Left lung (tissue), 10 donors: ENCODE data around the gene CFL1. TPM values are rescaled to one million over a fixed set of nuclear protein-coding genes. Genes with fewer than 3 reads are reported as not detected.
A peak's percentile ranks its signal among the peaks of the same experiment; 100 is the strongest.

Experiments
- ATAC-seq: fragments of 200-7000 bp; cut with Tn5 transposase; one replicate; pipeline ENCODE4 v1.9.1; 2020; ENCODE audit warnings: moderate library complexity
- DNase-seq, 4 donors: peaks; one replicate each; pipeline ENCODE4 v3.0.0-alpha.2; 2013 to 2020
- H3K27ac ChIP-seq, 2 donors: fragments of 200-600 bp; sonication (generic) in 1 of 2; one replicate each; pipeline versions ENCODE4 v1.5.0 to v1.8.0; 2020 to 2021
- H3K27me3 ChIP-seq, 2 donors: fragments of 200-600 bp; sonication (generic) in 1 of 2; one replicate each; pipeline versions ENCODE4 v1.5.0 to v1.8.0; 2020 to 2021
- H3K36me3 ChIP-seq, 2 donors: fragments of 200-600 bp; sonication (generic) in 1 of 2; one replicate each; pipeline versions ENCODE4 v1.5.0 to v1.8.0; 2020 to 2021
- H3K4me1 ChIP-seq, 2 donors: fragments of 200-600 bp; one replicate each; pipeline ENCODE4 v1.8.0; 2021
- H3K4me3 ChIP-seq, 2 donors: fragments of 200-600 bp; sonication (generic) in 1 of 2; one replicate each; pipeline versions ENCODE4 v1.5.0 to v1.8.0; 2020 to 2021; ENCODE audit warnings: mild to moderate bottlenecking in 1 of 2
- H3K9me3 ChIP-seq, 2 donors: fragments of 200-600 bp; sonication (generic) in 1 of 2; one replicate each; pipeline versions ENCODE4 v1.5.0 to v1.8.0; 2020 to 2021
- CTCF ChIP-seq, 2 donors: fragments of 200-600 bp; sonication (generic) in 1 of 2; IDR thresholded peaks; one replicate each; pipeline versions ENCODE4 v1.5.0 to v1.8.0; 2021; ENCODE audit warnings: antibody characterized with exemption in 2 of 2
- intact Hi-C, 2 donors: fragments of 100-400 bp; cut with DNase I; formaldehyde crosslinking; loops; one replicate each; pipeline versions ENCODE4 v1.11.2 to v1.14.2; 2022
- polyA plus RNA-seq, 6 donors: library from polyadenylated mRNA; unstranded; fragments of 120-200 nt; gene quantifications; one replicate each; pipeline ENCODE4 v1.2.1, GENCODE V29; 2013; ENCODE audit not compliant: insufficient read length in 6 of 6
- total RNA-seq, 2 donors: library from RNA; stranded (reverse); fragmentation: NEBNext Ultra II Directional; extraction: Animal tissue kit (Norgen Biotek cat#: 25700); gene quantifications; one replicate each; pipeline ENCODE4 v1.2.1, GENCODE V29; 2021
- donor health status: DM: no; HTN: yes; CAD: no.
- donor health status: DM: no; HTN: no; CAD: no.

The CFL1 gene
- total and polyA plus RNA-seq, 8 donors: 599 to 1,162 (median 777) TPM

DNA sequence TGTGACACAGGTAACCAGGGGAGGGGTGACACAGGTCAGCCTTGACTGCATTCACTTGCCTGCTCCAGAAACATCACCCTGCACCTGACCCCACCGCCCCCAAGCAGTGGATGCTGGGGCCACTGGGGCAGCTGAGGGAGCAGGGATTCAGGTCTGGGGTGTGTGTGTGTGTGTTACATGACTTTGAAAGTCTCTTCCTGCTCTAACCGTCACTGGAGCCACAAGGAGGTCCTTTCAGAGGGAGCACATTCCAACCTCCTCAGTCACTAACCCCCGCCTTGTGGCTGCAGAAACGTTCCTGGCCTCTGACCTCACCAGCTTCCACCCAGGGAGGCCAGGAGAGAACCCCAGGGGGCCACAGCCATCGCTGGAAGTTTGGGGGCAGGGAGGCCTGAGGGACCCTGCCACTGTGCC lies 45.1 kb upstream of the CFL1 start:
- peaks cover 0 to 7% of the 10 kb centered on the region in 2 donors for H3K27me3 ChIP-seq
- H3K4me3 ChIP-seq: no peak overlapping the region
- TF ChIP-seq CTCF (IDR thresholded peaks at IDR 0.05): no peak
- DNase-seq: no peak
- no peaks in the 10 kb centered on the region for H3K36me3 ChIP-seq
- H3K9me3 ChIP-seq: no peaks in the 10 kb centered on the region
- intact Hi-C loops: no loop called here
- peak; percentile 15 for ATAC-seq
- no peak overlapping the region for H3K27ac ChIP-seq
- H3K4me1 ChIP-seq: peaks cover 9 to 25% of the 10 kb centered on the region in 2 donors

GRCh38 chr11:65900899-65901180 lies 42.9 kb upstream of the CFL1 start:
- peaks cover 0 to 7% of the 10 kb centered on the region in 2 donors for H3K27me3 ChIP-seq
- peak overlapping the region in 1 of 2 donors; percentile 70 for H3K4me3 ChIP-seq
- DNase-seq (no peak), ATAC-seq (no peak)
- peaks cover 9 to 42% of the 10 kb centered on the region in 2 donors for H3K4me1 ChIP-seq
- no peak for TF ChIP-seq CTCF (IDR thresholded peaks at IDR 0.05)
- H3K36me3 ChIP-seq: peaks cover 0 to 13% of the 10 kb centered on the region in 2 donors
- intact Hi-C loops: no loop called here
- H3K9me3 ChIP-seq: no peaks in the 10 kb centered on the region
- peak overlapping the region in 1 of 2 donors; percentile 89 for H3K27ac ChIP-seq

DNA sequence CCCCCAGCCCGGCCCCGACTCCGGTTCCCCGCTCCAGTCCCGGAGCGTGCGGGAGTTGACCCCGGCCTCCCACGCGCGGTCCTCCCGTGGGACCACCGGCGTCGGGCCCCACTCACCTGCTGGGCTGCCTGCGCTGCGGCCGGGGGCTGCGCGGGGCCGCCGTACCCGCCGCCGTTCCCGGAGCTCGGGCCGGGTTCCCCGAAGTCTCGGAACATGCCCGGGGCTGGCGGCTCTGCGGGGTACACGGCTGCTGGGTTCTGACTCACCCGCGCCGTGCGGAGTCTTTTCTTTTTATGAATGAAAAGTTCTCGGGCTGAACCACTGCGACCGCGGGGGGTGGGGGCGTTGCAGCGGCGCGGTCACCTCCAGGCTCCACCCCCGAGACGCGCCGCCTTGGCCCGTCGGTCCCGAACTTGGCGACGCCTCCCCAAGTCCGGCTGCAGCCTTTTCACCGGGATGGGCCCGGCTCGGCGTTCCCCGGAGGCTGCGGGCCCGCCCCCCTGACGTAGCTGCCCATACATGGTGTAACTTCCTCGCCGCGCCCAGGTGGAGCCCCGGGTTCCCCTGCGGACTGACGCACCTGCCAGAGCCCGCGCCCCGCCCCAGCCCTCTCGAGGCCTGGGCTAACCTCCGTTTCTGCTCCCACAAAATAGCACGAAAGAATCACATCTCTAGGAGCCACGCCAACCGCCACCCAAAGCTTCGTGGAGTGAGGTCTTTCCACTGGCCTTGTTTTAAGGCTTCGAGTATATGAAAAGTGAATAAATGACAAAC lies 42.3 kb upstream of the CFL1 start, which contains the start of gene FOSL1:
FOSL1 (minus strand) TSS at position 264 of the 774 bp plus-strand sequence; CDS start at position 215, 49 bp downstream.
- Histone ChIP-seq H3K4me1 (peaks cover 9 to 48% of the 10 kb centered on the region in 2 donors), H3K9me3 (no peaks in the 10 kb centered on the region), H3K27me3 (peaks cover 0 to 7% of the 10 kb centered on the region in 2 donors), H3K36me3 (peaks cover 0 to 18% of the 10 kb centered on the region in 2 donors), H3K27ac (peak within 1 kb of the TSS; percentile 34 to 89), H3K4me3 (peak within 1 kb of the TSS; percentile 43 to 70)
- peak; percentile 94 for ATAC-seq
- peak in 3 of 4 donors; percentile 86 to 98 (median 94) for DNase-seq
- intact Hi-C loops: no loop called here
- no peak for TF ChIP-seq CTCF (IDR thresholded peaks at IDR 0.05)

DNA sequence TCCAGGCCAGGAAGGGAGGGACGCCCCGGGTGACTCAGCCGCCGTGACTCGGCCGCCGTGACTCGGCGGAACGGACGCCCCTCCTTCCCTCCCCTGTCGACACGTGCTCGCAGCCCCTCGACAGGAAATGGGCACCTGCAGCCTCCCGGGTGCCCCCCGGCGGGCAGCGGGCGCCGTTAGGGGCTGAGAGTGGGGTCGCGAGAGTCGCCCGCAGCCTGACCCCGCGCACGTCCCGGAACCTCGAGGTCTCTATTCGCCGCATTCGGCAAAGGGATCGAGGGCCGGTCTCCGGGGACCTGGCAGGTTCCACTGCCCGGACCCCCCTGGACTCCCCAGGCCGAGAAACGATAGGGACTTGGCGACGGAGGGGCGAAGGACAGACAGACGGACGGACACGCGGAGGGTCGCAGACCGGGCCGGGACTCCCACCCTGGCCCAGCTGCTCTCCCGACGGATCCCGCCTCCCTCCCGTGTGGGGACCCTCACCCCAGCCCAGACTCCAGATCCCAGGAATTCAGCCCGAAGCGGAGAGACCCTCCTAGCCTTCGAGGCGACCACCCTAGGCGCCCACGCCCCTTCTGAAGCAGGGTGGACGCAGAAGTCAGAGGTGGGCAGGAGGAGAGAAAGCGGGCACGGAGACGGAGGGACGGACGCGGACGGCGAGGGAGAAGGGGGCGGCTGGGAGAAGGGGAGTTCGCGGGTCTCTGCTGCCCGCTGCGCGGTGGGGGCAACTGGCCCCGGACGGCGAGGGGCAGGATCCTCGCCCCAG lies 41.6 kb upstream of the CFL1 start:
- Histone ChIP-seq H3K4me1 (peaks cover 9 to 55% of the 10 kb centered on the region in 2 donors), H3K27ac (peak overlapping the region; percentile 34 to 89), H3K27me3 (peaks cover 0 to 7% of the 10 kb centered on the region in 2 donors), H3K36me3 (peaks cover 0 to 20% of the 10 kb centered on the region in 2 donors), H3K9me3 (no peaks in the 10 kb centered on the region), H3K4me3 (peak overlapping the region; percentile 43 to 70)
- intact Hi-C loops: no loop called here
- DNase-seq (peak in 3 of 4 donors; percentile 48 to 96 (median 75)), ATAC-seq (peak; percentile 59)
- TF ChIP-seq CTCF (IDR thresholded peaks at IDR 0.05): no peak
